Choroid plexus epithelial cell (primary cell): ENCODE data around the gene ANKRD13B.
"Not testable (repeated sequence)": the region's sequence is repeated elsewhere in the genome, so short reads cannot be mapped to it uniquely, and the experiment has no call there.

Source experiments
- DNase-seq: peaks from one replicate; pipeline ENCODE4 v3.0.0-alpha.2; 2010; ENCODE audit warnings: low read depth
- H3K4me3 ChIP-seq: 2 replicates; pipeline ENCODE4 v1.5.1; 2011; ENCODE audit warnings: low read depth, mild to moderate bottlenecking, control low read depth, low read length, moderate library complexity
- CTCF ChIP-seq: conservative IDR thresholded peaks from 2 replicates; pipeline ENCODE4 v1.5.1; 2011; ENCODE audit warnings: low read depth, mild to moderate bottlenecking, control low read depth, inconsistent platforms, low read length, moderate library complexity

ANKRD13B gene

GRCh38 chr17:29642171-29642611, 49.3 kb downstream of the ANKRD13B start:
- no peak for DNase-seq
- no peak for TF ChIP-seq CTCF
- H3K4me3 ChIP-seq = no peak overlapping the region

DNA sequence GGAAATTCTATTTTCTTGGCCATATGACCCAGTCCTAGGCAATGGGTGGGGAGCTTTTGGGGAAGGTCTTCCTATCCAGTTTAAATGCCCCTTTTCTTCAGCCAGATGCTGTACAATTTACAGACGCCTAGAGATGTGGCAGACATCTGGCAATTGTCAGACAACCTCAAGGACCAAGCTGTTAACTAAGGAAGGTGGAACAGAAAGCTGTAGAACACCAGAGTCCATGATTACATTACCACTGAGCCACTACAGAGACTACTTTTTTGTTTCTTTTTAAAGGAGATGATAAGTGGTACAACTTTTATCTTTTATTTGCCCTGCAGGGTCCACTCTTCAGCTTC, 50.9 kb downstream of the ANKRD13B start:
- no peak for DNase-seq
- no peak for TF ChIP-seq CTCF
- H3K4me3 ChIP-seq = no peak overlapping the region

GRCh38 chr17:29645515-29646051, 52.7 kb downstream of the ANKRD13B start:
- peak; percentile 92 for DNase-seq
- H3K4me3 ChIP-seq = no peak overlapping the region

DNA sequence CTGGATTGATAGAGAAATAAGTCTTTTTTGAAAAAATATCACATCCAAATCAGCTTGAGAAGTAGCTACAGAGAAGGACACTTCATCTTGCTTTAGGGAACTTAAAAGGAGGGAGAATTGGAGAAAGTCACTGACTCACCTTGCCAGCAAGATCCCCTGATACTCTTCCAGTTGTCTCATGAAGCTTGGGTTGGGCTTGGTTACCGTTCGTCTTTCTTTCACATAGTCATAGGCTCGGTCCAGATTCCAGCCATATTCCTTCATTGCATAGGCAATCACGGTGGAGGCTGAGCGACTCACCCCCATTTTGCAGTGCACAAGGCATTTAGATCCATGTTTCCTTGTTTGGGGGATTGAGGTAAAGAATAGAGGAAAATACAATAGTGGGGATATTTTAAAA, 55.1 kb downstream of the ANKRD13B start:
- no peak for DNase-seq
- H3K4me3 ChIP-seq = no peak overlapping the region
- TF ChIP-seq CTCF = no peak

More at GRCh38 chr17:29645515-29646051, 52.7 kb downstream of the ANKRD13B start:
- TF ChIP-seq CTCF = no peak

DNA sequence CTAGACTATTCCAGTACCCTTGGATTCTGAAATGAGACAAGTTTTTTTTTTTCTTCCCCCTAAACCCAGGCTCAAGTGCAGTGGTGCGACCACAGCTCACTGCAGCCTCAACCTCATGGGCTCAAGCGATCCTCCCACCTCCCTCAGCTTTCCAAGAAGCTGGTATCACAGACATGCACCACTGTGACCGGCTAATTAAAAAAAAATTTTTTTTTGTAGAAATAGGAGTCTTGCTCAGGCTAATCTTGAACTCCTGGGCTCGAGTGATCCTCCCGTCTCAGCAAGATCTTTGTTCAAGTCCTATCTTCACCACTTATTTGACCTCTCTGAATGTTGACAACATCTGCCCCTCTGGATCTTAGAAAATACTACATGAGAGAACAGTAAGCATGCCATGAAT, 56.4 kb downstream of the ANKRD13B start:
- no peak for DNase-seq
- no peak for TF ChIP-seq CTCF
- no peak overlapping the region for H3K4me3 ChIP-seq

DNA sequence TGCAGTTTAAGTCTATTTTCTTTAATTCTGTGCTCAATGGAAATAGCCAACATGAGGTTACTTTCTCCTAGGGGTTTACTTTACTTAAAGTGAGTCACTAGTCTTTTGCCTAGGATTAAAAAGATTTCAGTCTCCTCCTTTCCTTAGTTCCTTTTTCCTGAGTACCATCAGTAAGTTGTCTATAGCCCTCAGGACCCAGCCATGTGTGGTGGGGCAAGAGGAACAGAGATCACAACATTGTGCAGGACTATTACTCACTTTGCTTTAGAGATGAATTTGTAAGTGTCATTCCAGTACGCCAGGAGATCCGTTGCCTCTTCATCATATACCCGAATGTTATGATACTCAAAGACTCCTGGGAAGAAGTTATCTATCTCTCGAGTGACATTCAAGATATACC, 57.5 kb downstream of the ANKRD13B start:
- no peak overlapping the region for H3K4me3 ChIP-seq
- no peak for TF ChIP-seq CTCF
- no peak for DNase-seq

DNA sequence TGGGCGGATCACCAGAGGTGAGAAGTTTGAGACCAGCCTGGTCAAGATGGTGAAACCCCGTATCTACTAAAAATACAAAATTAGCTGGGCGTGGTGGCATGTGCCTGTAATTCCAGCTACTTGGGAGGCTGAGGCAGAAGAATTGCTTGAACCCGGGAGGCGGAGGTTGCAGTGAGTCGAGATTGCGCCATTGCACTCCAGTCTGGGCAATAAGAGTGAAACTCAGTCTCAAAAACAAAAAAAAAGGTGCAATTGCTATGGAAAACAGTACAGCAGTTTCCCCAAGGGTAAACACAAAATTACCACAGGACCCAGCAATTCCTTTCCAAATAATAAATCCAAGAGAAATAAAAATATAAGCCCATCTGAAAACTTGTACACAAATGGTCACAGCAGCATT, 59.0 kb downstream of the ANKRD13B start:
- DNase-seq, H3K4me3 ChIP-seq: not testable (repeated sequence)
